Choroid plexus epithelial cell (primary cell): ENCODE data around the gene RAB31.

Experiments
- DNase-seq: peaks from one replicate; pipeline ENCODE4 v3.0.0-alpha.2; 2010; ENCODE audit warnings: low read depth
- H3K4me3 ChIP-seq: 2 replicates; pipeline ENCODE4 v1.5.1; 2011; ENCODE audit warnings: low read depth, mild to moderate bottlenecking, control low read depth, low read length, moderate library complexity
- CTCF ChIP-seq: conservative IDR thresholded peaks from 2 replicates; pipeline ENCODE4 v1.5.1; 2011; ENCODE audit warnings: low read depth, mild to moderate bottlenecking, control low read depth, inconsistent platforms, low read length, moderate library complexity

Gene RAB31

GRCh38 chr18:9867071-9867594 lies 159.0 kb downstream of the RAB31 start:
- no peak for TF ChIP-seq CTCF
- H3K4me3 ChIP-seq: no peak overlapping the region
- DNase-seq: no peak

GRCh38 chr18:9868857-9869714 lies 161.0 kb downstream of the RAB31 start:
- no peak for TF ChIP-seq CTCF

GRCh38 chr18:9869715-9870430 lies 161.8 kb downstream of the RAB31 start:
- TF ChIP-seq CTCF: no peak
- H3K4me3 ChIP-seq: no peak overlapping the region
- DNase-seq: peak; percentile 81

More at GRCh38 chr18:9868857-9869714, 161.0 kb downstream of the RAB31 start:
- no peak for DNase-seq
- H3K4me3 ChIP-seq: no peak overlapping the region

GRCh38 chr18:9870431-9871008 lies 162.4 kb downstream of the RAB31 start:
- H3K4me3 ChIP-seq: no peak overlapping the region
- DNase-seq: no peak
- no peak for TF ChIP-seq CTCF

- TF ChIP-seq CTCF: no peak
- no peak for DNase-seq
- no peak overlapping the region for H3K4me3 ChIP-seq
Observed at GRCh38 chr18:9871244-9871746, 163.2 kb downstream of the RAB31 start.

- no peak for TF ChIP-seq CTCF
- no peak overlapping the region for H3K4me3 ChIP-seq
- DNase-seq: no peak
Observed at GRCh38 chr18:9872823-9873222, 164.7 kb downstream of the RAB31 start.
